Stimulated activated CD4-positive, alpha-beta T cell treated with anti-CD3 and anti-CD28 coated beads, Interleukin-4, amount 100 ng/mL, for 24 hours (primary cell): ENCODE results near the gene MYBPC1.
"Not testable (repeated sequence)": the region's sequence is repeated elsewhere in the genome, so short reads cannot be mapped to it uniquely, and the experiment has no call there.

Experiments used
- DNase-seq: peaks from one replicate; pipeline ENCODE4 v3.0.0-alpha.2; 2020

Gene MYBPC1

DNA sequence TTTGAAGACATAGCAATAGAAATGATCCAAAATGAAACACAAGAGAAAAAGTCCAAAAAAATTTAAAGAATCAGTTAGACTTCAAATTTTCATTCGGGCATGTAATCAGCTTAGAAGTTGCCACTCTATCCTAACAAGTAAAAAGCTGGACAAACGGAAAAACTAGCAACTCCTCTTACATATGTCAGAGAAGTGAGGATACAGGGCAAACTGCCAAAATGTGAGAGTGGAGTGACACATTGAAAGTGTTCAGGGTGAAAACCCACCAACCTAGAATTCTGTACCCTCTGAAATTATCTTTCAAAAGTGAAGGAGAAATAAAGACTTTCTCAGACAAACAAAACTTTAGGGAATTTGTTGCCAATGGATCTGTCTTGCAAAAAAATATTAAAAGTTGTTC is 60.6 kb downstream of the MYBPC1 start:
- no peak for DNase-seq

DNA sequence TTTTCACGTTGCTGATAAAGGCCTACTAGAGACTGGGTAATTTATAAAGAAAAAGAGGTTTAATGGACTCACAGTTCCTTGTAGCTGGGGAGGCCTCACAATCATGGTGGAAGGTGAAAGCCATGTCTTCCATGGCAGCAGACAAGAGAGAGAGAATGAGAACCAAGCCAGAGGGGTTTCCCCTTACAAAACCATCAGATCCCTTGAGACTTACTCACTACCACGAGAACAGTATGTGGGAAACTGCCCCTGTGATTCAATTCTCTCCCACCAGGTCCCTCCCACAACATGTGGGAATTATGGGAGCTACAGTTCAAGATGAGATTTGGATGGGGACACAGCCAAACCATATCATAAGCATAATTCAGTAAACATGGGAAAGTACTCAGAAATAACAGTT is 65.9 kb downstream of the MYBPC1 start:
- not testable (repeated sequence) for DNase-seq

DNA sequence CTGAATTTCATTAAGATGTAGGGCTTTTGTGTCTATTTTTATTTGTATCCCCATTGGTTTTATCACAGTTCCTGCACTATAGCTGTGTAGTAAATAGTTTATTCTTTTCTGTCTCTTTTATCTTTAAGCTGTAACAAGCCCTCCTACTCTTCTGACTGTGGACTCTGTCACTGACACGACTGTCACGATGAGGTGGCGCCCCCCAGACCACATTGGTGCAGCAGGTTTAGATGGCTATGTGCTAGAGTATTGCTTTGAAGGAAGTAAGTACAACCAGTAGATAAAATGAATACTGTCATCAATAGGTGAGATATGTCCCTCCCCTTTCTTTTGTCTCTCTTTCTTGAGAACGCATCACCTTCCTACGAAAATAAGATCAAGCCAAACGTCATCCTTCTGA is 68.5 kb downstream of the MYBPC1 start:
- DNase-seq: no peak

DNA sequence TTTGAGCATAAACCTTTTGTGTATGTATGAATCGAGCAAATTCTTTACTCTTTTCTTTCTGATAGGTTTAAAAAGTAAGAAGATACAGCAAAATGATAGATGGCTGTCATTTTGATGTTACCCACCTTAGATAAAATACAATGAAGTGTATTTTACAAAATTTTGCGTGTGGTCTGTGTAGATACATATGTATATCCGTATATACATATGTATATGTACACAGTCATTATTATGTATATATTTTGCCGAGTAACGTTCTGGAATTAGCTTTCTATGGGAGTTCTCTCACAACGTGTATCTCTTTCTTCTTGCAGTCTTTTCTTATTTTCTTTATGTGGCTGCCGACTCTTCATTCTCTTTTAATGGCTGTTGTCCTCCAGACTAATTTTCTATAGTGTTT is 70.2 kb downstream of the MYBPC1 start:
- DNase-seq: no peak

DNA sequence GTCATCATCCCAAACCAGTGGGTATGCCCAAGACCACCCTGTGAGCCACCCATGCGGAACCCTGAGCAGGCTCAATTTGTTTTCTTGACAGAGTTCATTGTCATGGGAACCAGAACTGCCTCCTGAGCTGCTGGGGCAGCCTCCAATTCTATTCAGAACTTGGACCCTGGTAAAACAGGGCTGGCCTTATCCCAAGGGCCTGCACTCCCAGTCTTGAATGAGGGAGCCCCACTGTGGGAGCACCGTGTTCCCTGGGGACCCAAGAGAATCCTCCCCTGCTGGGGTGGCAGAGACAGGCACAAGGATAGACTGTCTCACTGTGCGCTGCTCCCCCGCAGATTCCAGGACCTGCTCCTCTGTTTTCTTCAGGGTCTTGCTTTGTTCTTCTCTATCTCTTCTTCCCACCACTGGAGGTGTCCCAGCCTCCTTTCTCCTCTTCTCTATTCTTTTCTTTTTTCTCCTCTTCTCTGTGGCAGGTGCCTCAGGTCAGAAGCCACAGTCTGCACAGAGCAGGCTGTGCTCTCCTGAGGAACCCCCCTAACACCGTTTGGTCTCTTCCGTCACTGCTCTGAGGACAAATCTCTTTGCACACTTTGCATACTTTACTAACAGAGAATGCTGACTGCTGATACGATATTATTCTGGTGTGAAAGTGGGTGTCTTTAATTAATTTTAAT is 71.4 kb downstream of the MYBPC1 start:
- no peak for DNase-seq

DNA sequence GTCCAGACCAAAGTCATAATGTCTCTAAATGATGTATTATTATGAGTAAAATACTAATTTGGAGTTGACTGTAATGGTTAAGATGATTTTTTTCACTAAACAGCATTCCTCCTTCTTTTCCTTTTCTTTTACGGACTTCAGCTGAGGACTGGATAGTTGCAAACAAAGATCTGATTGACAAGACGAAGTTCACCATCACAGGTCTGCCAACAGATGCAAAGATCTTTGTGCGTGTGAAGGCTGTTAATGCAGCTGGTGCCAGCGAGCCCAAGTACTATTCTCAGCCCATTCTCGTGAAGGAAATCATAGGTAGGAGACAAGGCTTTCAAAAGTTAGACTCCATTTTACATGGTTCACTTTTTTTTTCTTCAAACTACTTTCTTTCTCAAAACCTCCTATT is 72.8 kb downstream of the MYBPC1 start:
- DNase-seq: no peak

DNA sequence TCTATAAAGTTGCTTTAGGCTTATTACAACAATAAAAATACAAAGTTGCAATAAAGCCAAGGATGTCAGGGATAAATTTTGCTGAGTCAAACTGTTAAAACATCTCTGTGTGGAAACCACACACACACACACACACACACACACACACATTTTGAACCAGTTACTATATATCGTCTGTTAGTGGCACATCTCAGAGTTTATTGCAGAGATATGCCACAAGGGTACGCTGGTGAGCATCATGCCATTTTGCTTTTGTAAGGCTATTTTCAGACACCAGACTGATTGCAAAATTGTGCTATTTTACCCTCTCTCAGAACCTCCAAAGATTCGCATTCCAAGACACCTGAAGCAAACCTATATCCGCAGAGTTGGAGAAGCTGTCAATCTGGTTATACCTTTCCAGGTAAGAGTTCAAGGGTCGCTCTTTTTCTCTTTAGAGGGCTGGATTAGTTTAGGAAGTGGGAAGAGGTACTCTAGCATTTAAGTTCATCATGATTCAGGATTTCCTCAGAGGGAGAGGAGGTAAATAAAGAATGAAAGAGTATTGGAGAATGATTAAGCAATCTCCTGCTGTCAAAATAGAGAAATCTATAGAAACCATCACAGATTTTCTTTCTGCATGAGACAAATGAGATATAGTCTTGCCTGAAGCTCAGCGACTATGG is 75.4 kb downstream of the MYBPC1 start:
- DNase-seq: peak; percentile 27

DNA sequence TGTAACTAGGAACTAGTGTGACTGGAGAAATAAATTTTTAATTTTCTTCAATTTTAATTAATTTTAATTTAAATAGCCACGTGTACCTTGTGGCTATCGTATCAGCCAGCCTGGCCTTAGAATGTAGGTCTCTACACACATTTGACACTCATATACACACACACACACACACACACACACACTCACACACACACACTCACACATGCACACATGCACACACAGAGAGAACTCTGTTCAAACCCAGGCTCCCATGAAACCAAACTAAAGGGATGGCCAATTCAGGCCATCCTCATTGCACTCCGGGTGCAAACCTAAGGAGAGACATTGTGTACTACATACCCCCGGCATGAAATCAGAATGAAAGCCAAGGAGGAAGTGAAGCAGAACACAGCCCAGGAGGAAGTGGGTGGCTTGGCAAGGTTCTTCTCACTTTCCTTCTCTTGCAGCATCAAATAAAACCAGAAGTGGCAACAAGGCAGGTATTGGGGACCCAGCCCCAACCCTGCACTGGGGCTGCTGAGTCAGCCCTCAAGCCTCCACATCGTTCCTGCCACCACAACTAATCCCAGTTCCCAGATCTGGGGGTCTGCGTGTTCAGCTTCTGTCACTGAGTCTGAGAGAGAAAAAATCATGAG is 76.5 kb downstream of the MYBPC1 start:
- DNase-seq: peak; percentile 5

DNA sequence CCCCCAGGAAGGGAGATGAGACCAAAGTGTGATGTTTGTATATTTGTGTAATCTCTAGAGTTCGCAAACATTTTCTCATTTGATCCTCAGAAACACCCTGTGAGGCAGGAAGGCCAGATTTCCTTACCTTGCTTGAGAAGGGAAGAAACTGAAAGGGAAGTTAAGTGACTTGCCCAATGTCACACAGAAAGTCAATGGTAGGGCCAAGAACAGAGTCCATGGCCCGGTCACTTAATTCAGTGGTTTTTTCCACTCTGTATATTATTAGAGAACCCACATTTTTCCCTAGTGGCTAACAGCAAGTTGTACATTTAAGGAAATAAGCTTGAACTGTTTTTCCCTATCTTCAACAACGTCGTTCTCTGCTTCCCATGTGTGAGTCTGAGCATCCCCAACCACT is 77.1 kb downstream of the MYBPC1 start:
- DNase-seq: no peak

DNA sequence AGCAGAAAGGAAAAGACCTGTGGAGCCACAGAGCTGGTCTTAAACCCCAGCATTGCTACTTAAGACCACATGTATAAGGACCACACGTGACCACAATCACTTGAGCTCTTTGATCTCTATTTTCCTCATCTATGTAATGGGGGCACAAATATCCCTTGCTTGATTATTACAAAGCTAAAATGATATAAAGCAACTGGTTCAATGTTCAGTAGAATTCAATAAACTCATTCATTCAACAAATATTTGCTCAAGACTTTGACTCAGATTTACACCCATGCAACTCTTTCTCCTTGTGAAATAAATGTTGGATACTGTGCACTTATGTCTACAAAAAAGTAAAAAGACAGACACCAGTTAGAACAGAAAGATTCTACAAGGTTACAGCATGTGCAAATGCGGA is 80.8 kb downstream of the MYBPC1 start:
- no peak for DNase-seq

DNA sequence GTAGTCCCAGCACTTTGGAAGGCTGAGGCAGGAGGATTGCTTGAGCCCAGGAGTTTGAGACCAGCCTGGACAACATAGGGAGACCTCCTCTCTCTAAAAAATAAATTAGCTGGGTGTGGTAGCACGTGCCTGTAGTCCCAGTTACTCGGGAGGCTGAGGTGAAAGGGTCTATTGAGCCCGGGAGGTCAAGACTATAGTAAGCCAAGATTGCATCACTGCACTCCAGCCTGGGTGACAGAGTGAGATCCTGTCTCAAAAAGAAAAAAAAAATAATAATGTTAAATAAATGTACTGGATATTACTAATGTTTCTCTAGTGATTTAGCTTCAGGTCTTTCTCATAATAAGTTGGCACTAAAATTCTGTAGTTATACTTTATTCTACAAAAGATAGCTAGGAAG is 81.7 kb downstream of the MYBPC1 start:
- DNase-seq: not testable (repeated sequence)

DNA sequence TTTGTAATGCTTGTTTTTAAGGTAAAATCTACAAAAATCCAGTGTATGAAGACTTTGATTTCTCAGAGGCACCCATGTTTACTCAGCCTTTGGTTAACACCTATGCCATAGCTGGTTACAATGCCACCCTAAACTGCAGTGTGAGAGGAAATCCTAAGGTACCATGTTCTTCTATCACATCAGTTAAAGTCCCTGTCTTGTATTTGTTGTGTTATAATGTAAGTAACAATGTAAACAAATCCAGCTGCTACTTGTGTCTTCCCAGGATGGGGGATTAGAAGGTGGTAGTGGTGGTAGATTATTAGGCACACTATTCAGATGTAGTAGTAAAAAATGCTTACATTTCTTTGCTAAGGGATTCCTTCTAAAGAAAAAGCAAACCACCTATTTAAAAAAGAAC is 83.3 kb downstream of the MYBPC1 start:
- no peak for DNase-seq

DNA sequence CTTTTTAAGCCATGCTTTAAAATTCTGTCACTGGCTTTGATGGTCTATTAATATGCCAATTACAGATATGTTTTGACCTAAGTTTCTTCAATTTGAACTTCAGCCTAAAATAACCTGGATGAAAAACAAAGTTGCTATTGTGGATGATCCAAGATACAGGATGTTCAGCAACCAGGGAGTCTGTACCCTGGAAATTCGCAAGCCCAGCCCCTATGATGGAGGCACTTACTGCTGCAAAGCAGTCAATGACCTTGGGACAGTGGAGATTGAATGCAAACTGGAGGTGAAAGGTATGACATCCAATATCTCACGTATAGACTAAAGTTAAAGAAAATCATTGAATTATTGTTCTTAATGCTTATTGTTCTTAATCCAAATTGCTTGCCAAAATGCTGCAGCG is 85.5 kb downstream of the MYBPC1 start:
- no peak for DNase-seq

DNA sequence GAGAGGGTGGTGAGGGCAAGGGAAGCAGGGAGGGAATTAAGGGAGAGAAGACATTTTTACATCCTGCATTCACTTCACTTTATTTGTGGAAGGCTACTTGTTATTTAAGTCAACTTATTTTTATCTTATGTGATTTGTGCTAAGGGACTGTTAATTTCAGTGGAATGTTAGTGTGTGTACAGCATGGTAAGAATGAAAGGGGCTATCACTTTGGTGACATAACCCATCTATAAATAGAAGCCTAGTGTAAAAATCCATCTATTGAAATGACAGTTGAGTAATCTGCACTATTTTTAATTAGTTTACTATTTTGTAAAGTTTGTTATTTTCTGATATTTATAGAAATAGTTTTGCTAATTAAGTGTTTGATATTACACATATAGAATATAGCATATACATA is 85.9 kb downstream of the MYBPC1 start:
- no peak for DNase-seq

DNA sequence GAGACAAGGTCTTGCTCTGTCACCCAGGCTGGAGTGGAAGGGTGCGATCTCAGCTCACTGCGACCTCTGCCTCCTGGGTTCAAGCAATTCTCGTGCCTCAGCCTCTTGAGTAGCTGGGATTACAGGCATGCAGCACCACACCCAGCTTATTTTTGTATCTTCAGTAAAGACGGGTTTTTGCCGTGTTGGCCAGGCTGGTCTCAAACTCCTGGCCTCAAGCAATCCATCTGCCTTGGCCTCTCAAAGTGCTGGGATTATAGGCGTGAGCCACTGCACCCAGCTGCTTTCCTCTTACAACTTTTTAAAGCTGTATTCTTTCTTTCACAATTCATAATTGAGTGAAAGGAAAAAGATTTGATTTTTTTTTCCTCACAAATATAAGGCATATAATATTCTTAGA is 86.9 kb downstream of the MYBPC1 start:
- DNase-seq: not testable (repeated sequence)

DNA sequence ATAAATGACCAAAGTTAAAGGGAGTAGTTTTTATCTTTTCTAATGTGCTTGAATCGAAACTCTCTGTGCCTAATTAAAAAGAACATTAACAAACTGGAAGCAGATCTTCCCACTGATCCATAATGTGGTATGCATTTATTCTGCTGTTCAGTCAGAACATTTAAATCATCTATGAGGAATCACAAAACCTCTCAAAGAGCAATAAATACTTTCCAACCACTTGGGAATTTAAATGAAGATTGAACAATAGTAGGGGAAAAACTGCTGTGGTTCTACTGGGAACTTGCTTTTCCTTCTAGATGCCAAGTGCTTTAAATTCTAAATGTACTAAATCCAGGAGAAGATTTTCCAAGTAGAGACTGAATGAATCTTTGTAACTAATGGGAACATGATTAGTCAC is 90.3 kb downstream of the MYBPC1 start:
- no peak for DNase-seq

DNA sequence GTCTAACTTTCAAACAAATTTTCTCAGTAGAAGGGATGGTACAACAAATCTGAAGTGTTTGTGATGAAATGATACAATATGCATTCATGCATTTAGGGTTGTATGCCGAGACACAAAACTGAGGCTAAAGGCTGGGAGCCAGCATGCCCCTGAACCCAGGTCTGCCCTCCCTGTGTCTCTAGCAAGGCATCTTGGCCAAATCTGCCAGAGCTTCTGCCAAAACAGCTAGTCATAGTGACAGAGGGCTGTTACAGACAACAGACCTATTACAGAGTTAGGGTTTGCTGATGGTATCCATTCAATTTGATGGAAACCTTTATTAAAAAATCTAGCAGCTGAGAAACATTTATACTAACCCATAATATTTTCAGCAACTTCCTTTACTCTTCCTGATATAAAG is 91.4 kb downstream of the MYBPC1 start:
- no peak for DNase-seq

DNA sequence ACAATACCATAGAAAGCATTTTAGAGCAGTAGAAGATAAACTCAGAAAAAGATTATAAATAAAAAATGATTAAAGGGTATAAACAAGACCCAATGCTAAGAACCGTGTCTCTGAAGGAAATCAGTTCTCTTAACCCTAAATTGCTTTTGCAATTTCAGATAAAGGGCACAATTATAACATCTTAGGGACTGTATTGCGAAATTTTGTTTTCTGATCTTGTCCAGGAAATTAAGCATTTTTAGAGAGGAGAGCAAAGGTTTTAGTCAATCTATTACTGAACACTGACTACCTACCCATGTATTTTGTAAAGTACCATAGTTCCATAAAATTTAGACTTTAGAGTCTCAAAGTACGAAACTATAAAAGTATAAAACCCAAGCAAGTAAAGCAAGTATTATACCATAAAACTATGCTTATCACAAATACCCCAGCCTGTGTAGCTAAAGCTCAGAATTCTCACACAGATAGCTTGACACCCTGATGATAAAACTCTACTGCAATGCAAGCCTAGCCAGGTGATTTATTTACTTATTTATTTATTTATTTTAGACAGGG is 95.8 kb downstream of the MYBPC1 start:
- no peak for DNase-seq

DNA sequence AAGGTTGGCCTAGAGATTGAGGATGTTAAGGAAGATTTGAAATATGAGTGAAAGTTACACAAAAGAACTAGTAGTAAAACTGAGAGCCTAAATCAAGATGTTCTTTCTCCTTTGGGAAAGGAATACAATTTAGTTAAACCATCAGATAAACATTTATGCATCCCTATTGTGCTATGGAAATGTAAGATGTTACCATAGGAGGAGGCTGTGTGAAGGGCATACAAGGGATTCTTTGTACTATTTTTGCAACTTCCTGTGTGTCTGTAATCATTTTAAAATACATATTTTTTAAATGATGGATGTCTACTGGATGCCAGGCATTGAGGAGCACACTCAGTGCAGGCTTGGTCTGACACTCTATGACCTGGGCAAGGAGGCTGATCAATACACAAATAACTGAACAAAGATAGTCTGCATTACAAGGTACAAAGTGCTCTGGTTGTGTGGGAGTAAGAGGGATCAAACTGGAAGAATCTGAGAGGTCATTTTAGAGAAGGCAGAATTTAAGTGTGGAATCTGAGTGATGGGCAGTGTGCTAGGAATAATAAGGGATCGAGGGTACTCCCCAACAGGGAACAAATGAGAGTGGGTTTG is 96.8 kb downstream of the MYBPC1 start:
- DNase-seq: no peak

DNA sequence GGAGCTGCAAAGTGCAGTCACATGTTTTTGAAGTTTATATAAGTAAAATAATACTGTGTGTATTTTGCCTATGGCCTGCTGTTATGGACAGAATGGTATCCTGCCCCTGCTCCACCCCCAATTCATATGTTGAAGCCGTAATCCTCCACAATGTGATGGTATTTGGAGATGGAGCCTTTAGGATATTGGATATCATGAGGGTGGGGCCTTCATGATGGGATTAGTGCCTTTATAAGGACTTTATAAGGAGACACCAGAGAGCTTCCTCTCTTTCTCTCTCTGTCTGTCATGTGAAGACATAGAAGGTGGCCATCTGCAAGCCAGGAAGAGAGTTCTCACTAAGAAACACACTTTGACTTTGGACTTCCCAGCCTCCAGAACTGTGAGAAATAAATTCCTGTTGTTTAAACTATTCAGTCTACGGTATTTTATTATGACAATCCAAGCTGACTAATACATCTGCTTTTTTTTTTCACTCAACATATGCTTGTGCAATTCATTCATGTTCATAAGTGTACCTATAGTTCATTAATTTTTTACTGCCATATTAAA is 99.6 kb downstream of the MYBPC1 start:
- no peak for DNase-seq

DNA sequence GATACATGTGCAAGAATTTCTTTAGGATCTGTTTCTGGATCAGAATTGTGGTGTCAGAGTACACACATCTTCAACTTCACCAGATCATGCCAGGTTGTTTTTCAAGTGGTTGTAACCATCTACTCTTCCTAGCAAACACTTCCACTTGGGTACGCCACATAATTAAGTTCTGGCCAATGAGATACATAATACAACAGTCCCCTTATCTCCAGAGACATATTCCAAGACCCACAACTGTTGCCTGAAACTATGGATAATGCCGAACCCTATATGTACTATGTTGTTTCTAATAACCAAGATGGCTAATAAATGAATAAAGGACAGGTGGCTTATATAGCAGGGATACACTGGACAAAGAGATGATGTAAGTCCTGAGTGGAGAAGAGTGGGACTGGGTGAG is 100.2 kb downstream of the MYBPC1 start:
- no peak for DNase-seq

DNA sequence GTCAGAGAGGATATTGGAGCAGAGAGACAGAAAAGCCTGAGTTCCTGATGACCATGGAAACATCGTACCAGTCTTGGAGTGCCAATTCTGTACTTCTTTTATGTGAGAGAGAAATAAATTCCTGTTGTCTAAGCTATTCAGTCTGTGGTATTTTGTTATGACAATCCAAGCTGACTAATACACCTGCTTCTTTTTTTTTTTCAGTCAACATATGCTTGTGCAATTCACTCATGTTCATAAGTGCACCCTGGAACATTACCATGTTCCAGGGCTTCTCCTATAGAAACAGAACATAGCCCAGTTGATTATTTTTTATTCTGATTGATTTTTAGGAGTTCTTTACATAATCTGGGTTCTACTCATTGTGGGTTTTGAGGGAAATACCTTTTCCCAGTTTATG is 100.9 kb downstream of the MYBPC1 start:
- DNase-seq: no peak
